Caki2 (cell line): Measurements from ENCODE around the gene CLPX. TPM values are rescaled to one million over a fixed set of nuclear protein-coding genes. Genes with fewer than 3 reads are reported as not detected.
"Not testable (repeated sequence)": the region's sequence is repeated elsewhere in the genome, so short reads cannot be mapped to it uniquely, and the experiment has no call there.

ENCODE experiments used
- DNase-seq: peaks from one replicate; pipeline ENCODE4 v3.0.0-alpha.2; 2015; ENCODE audit warnings: low read depth
- in situ Hi-C: cut with HindIII; loops from 2 replicates; pipeline ENCODE4 v1.10.0; 2016; ENCODE audit warnings: low sequenced_read_pairs, low pct_unique_long_range_greater_than_20kb, mixed read lengths
- total RNA-seq: library from RNA; depleted of rRNA; stranded (reverse); fragments of >200 nt; shearing (Covaris generic); gene quantifications from 2 replicates; pipeline ENCODE4 v1.2.3, GENCODE V29; 2014; ENCODE audit warnings: low replicate concordance

The CLPX gene
- total RNA-seq, 1 experiment from 2014 or later, result 22.8 TPM

DNA sequence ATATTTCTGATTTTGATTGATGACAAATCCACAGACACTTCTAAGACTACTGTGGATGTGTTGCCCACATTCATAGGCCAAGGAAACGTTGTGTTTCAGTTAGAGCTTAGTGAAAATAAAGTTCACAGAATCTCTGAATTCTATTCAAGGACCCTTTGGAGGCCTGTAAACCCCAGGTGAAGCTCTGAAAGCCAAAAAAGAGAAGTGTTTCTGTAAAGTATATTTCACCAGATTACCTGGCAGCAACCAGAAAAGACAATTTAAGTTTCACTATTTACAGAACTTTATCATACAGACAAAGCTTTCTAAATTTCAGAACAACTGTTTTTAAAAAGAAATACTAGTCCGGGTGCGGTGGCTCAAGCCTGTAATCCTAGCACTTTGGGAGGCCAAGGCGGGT is 2.6 kb downstream of the CLPX start:
- in situ Hi-C loops, result no loop called here
- DNase-seq, result no peak

DNA sequence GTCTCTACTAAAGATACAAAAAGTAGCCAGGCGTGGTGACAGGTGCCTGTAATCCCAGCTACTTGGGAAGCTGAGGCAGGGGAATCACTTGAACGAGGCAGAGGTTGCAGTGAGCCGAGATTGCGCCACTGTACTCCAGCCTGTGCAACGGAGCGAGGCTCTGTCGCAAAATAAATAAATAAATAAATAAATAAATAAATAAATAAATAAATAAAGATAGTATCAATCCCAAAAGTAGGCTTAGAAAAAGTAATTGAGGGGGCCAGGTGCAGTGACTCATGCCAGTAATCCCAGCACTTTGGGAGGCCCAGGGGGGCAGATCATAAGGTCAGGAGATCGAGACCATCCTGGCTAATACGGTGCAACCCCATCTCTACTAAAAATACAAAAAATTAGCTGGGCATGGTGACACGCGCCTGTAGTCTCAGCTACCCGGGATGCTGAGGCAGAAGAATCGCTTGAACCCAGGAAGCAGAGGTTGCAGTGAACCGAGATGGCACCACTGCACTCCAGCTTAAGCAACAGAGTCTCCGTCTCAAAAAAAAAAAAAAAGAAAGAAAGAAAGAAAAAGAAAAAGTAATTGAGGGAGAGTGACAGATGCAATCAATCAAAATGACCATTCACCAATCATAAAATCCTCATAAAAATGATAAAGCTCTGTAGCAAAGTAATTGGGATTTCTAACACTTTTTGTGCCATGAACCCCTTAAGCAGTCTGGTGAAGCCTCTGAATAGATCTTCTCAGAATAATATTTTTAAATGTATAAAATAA is 3.4 kb downstream of the CLPX start:
- in situ Hi-C loops, result not testable (repeated sequence)

DNA sequence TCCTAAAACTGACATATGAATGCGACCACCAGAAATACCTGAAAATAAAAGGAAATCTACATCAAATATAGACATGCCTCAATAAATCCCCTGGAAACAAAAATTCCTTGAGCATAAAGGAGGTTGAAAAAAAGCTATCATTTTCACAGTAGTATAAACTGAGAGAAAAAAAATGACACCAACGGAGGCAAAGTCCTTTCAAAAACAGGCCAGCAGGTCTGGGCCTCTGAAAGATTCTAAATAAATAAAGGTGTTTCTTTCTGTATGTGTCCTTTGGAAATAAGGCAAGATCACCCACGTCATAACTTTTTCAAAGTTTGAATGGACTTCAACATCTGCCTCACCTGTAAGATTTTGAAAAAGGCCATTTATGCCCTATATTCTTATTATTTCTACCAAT is 5.0 kb downstream of the CLPX start:
- DNase-seq, result no peak
- in situ Hi-C loops, result no loop called here

More for the DNA sequence above, 3.4 kb downstream of the CLPX start:
- DNase-seq, result not testable (repeated sequence)

DNA sequence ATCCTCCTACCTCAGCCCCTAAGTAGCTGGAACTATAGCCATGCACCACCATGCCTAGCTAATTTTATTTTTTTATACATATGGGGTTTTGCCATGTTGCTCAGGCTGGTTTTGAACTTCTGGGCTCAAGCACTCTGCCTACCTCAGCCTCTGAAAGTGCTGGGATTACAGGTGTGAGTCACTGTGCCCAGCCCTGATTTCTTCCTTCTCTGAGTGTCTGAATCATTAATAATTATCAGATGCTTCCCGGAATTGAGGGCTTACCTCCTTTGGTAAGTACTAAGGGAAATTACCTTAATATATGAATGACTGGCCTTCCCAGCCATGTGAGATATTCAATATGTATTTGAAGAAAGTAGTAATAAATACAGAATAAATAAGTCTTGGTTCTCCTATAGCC is 7.2 kb downstream of the CLPX start:
- no peak for DNase-seq
- in situ Hi-C loops, result no loop called here

DNA sequence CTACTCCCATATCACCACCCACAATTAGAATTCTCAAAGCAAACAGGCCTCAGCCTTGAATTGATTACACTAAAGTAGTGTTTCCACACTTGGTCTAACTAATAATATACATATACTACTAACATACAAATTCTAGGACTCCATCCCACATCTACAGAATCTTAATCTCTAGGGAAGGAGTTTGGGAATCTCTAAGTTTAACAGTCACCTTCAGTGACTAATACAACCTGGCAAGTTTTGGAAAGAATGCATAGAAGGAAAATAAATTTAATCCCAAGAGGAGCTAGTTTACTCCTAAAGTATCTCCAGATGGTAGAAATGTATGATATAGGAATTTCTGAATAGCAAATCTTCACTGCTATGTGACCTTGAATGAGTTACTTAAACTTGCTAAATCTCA is 9.1 kb downstream of the CLPX start:
- in situ Hi-C loops, result no loop called here

DNA sequence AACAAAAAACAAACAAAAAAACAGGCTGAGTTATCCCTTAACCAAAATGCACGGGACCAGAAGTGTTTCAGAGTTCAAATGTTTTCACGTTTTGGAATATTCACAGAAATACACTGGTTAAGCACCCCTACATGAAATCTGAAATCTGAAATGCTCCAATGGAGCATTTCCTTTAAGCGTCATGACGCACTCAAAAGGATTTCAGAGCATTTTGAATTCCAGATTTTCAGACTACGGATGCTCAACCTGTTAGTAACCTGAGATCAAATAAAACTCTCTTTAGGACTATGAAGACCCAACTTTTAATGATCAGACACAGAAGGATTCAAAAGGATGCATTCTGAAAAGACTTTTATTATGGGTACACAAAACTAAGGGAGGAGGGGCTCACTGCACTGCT is 9.6 kb downstream of the CLPX start:
- peak; percentile 74 for DNase-seq
- in situ Hi-C loops, result no loop called here

More for the DNA sequence above, 9.1 kb downstream of the CLPX start:
- no peak for DNase-seq

DNA sequence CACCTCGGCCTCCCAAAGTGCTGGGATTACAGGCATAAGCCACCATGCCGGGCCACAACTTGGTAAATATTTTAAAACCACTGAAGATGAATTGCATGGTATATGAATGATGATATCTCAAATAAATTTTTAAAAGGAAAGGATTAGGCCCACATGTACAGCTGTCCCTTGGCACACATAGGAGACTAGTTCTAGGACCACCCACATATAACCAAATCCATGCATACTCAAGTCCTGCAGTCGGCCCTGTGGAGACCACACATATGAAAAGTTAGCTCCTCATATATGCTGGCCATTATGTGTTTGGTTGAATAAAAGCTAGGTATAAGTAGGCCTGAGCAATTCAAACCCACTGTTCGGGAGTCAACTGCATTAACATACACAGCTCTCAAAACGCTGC is 10.6 kb downstream of the CLPX start:
- in situ Hi-C loops, result no loop called here
- DNase-seq, result no peak

DNA sequence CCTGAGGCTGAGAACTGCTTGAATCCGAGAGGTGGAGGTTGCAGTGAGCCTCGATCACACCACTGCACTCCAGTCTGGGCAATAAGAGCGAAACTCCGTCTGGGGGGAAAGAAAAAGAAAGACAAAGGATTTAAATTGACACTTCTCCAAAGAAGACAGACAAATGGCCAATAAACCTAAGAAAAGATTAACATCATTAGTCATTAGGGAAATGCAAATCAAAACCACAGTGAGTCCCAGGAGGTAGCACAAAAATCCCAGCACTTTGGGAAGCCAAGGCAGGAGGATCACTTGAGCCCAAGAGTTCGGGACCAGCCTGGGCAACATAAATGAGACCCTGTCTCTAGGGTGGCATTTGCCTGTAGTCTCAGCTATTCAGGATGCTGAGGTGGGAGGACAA is 12.6 kb downstream of the CLPX start:
- in situ Hi-C loops, result no loop called here
- no peak for DNase-seq

DNA sequence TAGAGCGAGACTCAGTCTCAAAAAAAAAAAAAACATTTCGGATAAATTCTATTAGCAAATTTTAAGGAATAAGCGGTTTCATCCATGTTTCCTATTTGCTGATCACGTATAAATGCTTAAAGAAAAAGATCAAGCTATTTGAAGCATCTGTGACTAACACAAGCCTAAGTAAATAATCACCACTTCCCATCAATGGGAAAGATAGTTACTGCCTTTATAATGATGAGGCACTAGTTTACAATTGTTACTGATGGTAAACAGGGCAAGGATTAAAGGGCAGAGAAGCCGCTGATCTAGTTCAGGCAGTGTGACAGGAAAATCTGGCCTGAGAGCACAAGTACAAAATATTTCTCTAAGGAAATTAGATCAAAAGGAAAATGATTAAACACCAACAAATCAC is 13.7 kb downstream of the CLPX start:
- DNase-seq, result no peak
- in situ Hi-C loops, result no loop called here

DNA sequence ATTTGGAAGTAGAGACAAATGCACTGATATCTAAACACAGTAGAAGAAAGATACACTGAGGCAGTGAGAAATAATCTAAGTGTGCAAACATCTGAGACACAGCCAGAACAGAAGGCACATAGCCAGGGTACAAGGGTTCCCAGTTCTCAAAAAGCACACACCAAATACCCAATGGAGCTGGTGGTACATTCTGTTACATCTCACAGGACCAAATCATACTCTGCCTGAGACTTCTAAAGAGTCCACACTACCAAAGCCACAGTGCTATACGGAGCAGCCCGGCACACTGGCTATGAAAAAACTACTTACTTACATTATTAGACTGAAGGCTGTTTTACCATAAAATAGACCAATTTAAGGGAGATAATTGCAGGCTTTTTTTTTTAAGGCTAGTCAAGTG is 19.3 kb downstream of the CLPX start:
- no peak for DNase-seq
- in situ Hi-C loops, result no loop called here

DNA sequence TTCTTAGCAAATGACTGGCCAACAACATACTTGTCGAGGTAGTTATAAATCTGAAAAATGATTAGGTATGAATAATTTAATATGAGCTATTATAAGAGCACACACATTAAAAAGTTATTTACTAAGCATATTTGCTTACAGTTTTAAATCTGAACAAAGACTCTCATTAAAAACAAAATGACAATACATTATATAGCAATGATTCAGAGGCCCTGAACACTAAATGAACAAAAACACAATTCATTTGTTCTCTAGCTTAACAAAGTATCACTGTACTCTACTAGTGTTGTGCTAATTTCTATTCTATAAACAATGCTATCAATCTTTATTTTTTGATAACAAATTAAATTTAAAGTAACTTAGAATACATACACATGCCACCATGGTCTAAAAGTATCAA is 21.0 kb downstream of the CLPX start:
- in situ Hi-C loops, result no loop called here
- no peak for DNase-seq

DNA sequence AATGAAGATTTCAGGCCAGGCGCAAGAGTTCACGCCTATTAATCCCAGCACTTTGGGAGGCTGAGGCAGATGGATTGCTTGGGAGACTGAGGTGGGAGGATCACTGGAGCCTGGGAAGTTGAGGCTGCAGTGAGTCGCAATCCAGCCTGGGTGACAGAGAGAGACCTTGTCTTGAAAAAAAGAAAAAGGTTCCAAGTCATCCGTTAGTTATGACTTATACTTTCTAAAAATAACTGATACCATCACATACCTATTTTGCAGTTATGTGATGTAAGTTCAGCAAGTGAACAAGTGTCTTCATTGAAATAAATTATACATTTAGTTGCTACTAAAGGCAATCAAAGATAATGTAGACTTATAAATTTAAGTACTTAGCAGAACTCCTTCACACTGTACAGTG is 22.1 kb downstream of the CLPX start:
- DNase-seq, result no peak
- in situ Hi-C loops, result no loop called here

DNA sequence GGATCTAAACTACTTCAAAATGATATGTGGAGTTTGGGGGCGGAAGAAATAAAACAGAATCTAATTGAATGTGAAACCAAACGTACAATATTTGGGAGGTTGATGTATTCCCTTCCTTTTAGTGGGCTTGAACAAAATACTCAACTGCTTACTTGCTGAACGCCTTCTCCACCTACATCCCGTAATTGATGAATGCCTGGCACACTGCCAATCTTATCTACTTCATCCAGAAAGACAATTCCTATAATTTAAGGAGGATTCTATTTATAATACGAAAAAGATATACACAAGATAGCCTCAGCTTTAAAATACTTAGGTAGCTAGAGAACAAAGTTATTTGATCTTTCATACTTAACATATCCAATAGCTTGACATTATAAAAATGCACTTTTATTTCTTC is 28.4 kb downstream of the CLPX start:
- in situ Hi-C loops, result no loop called here
- DNase-seq, result no peak

DNA sequence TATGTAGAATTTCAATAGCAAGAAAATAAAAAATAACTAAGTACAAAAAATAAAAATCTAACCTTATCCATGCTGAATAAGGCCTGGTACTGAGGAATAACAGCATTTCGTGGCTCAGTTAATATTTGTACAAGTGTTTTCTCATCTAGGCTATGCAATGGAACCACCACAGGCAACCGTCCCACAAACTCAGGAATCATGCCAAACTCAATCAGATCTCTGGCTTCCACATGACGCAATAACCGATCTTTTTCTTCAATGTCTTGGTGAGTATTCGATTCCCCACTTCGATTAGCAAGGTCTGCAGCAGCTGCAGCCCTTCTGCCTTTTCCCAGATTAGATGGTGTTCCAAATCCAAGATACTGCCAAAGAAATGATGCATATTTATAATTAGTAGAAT is 30.4 kb downstream of the CLPX start:
- in situ Hi-C loops, result no loop called here
- DNase-seq, result no peak

DNA sequence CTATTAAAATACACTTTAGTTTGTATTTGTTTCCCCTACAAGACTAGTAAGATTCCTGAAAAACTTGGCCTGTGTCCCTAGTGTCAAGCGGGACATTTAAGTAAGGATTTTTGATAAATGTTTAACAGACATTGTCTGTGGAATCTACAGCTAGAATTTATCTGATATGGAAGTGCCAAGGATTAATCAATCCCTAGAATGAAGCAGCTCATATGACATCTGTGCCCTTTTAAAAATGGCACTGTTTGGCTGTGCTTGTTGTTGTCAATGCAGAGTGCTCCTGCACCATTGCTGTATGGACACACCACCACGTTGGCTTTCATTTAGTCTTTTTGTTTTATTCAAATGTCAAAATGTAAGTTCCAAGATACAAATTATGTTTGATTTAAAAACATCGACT is 37.2 kb downstream of the CLPX start:
- in situ Hi-C loops, result no loop called here

DNA sequence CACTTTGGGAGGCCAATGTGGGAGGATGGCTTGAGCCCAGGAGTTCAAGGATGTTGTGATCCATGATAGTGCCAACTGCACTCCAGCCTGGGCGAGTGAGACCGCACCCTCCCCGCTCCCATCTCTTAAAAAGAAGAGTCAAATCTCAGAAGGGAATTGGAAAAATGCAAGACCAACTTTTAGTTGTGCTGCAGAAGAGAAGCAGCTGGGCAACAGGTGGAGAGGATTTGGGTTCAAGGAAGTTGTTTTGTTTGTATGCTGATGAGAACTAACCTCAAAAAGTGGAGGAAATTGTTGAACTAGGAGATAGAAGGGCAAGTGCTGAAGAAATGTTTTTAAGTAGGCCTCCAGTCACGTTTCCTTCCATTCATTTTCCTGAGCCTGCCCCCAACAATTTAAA is 38.7 kb downstream of the CLPX start:
- DNase-seq, result no peak
- in situ Hi-C loops, result no loop called here

More for the DNA sequence above, 37.2 kb downstream of the CLPX start:
- no peak for DNase-seq

DNA sequence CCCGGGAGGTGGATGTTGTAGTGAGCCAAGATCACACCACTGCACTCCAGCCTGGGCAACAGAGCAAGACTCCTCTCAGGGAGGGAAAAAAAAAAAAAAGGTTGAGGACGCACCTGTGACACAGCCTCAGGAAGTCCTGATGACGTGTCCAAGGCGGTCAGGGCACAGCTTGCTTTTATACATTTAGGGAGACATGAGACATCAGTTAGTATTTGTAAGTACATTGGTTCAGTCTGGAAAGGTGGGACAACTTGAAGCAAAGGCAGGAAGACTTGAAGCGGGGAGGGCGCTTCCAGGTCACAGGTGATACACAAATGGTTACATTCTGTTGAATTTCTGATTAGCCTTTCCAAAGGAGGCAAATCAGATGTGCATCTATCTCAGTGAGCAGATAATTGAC is 46.5 kb downstream of the CLPX start:
- in situ Hi-C loops, DNase-seq: not testable (repeated sequence)

DNA sequence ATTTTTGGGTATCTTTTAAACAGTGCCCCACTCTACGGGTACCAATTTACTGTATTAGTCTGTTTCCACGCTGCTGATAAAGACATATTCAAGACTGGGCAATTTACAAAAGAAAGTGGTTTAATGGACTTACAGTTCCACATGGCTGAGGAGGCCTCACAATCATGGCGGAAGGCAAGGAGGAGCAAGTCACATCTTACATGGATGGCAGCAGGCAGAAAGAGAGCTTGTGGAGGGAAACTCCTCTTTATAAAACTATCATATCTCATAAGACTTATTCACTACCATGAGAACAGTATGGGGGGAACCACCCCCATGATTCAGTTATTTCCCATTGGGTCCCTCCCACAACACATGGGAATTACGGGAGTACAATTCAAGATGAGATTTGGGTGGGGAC is 47.2 kb downstream of the CLPX start:
- DNase-seq, in situ Hi-C loops: not testable (repeated sequence)

DNA sequence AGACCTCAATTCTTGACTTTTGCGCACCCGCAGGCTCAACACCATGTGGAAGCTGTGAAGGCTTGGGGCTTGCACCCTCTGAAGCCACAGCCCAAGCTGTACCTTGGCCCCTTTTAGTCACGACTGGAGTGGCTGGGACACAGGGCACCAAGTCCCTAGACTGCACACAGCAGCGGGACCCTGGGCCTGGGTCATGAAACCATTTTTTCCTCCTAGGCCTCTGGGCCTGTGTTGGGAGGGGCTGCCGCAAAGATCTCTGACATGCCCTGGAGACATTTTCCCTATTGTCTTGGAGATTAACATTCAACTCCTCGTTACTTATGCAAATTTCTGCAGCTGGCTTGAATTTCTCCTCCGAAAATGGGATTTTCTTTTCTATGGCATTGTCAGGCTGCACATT is 48.1 kb downstream of the CLPX start:
- in situ Hi-C loops, DNase-seq: not testable (repeated sequence)

DNA sequence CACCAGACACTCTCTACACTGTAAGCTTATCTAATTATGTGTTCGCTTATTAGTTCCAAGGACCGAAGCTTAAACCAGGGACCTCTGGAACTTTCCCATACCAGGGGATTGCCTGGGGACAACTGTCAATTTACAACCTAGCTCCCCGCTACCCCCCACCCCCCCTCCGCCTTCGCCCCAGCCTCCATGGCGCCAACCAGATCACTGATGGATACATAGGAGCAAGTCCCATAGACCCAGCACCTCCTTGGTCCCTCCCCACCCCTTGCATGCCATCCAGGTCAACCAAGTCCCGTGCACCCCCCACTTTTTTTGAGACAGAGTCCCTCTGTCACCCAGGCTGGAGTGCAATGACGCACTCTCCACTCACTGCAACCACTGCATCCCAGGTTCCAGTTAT is 50.6 kb downstream of the CLPX start:
- no peak for DNase-seq
- in situ Hi-C loops, result no loop called here
